ENCODE measurements around the gene ZNF592.
A peak's percentile ranks its signal among the peaks of the same experiment; 100 is the strongest.

ZNF592 gene

DNA sequence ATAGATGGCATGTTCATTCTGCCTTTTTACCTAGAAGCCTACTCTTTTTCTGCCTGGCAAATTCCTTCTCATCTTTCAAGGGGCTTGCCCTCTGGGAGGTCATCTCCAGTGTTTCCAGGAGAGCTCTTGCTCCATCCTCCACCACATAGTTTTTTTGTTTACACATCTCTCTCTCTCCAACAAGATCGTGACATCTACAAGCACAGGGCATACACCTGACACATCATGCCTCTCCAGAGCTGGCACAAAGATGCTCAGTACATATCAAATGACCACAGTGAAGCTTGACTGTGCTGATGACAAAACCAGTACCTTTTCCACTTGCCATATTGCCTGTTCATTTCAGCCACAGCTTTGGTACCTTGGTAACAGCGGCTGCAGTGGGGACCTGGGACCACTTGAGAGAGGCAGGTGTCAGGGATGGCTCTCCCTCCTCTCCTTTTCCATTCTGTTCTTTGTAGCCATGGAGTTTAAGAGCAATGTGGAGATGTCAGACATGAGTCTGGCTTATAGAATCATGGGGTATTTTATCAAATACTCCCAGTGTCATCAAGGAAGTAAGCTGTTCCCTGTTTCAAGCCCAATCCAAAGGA, 84.2 kb downstream of the ZNF592 start:
- DNase-seq, result no peak

DNA sequence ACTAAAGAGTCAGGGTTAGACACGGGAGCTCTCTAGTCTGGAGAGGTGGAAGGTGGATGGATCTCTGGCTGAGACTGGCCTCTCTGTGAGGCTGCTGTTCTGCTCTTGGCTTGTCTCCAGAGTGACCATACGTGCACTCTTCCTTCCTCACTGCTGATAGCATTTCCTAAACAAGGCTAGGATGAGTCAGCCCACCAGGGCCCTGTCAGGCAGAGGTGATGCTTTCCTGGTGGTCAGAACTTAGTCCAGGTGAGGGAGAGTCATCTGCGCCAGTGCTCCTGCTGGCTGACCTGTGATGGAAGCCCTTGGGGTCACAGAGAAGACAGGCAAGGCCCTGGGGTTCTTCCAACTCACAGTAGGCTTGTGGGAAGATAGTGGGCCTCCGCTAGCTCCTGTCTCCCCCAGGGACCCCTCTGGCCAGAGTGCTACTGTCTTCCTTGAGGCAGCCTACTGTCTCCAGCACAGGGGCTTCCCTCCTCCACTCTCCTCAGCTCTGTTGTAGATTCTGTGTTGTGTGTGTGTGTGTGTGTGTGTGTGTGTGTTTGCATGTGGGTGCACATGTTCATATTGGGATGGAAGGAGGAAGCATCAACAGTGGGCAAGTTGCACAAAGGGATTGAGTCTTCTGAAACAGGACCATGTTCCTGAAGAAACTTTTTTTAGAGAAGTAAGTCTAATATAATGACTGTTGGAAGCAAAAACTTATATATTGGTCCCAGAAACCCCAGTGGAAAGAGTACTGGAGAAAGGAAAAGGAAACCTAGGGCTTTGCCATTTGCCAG, 85.2 kb downstream of the ZNF592 start:
- no peak for DNase-seq

DNA sequence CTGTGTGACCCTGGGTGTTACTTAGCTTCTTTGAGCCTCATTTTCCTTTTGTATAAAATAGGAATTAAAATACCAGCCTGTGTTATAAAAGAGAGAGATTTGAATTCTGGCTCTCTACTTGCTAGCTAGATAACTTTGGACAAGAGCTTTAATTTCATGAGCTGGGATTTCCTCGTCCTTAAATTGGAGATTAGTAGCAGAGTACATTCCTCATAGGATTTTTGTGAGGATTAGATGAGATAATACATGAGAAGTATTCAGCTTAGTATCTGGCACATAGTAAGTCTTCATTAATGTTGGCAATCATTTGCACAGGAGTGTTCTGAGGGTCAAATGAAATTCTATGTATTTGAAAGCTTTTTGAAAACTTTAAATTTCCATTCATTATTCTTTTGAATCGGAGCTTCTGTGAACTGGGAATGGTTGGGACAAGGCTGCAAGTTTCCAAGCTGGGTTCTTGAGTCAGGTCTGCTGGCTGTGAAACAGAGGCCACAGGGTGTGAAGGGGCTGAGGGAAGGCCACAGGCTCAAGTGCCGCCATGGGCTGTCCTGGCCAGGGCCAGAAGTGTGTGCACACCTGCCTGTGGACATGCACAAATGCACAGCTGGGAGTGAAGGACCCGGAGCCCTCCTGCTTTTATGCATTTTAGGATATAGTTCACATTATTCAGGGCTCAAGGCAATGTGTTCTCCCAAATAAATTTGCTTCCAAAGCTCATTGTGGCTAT, 86.0 kb downstream of the ZNF592 start:
- no peak for DNase-seq

DNA sequence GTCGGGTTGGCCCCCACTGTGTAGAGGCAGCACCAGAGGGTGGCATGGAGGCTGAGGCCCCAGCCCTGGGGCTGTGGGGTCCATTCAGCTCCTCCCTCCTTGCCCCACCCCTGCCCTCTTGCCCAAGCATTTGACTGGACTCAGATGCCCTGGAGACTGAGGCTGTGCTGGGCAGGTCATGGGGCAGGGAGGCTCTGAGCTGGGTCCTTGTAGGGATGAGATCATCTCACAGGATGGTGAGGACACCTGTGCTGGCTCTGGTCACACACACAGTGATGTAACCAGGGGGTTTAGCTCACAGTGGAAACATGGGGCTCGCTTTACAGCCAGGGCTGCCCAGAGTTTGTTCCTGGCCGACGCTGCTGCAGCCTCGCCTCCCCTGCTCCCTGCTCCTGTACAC, 86.6 kb downstream of the ZNF592 start:
- no peak for DNase-seq

DNA sequence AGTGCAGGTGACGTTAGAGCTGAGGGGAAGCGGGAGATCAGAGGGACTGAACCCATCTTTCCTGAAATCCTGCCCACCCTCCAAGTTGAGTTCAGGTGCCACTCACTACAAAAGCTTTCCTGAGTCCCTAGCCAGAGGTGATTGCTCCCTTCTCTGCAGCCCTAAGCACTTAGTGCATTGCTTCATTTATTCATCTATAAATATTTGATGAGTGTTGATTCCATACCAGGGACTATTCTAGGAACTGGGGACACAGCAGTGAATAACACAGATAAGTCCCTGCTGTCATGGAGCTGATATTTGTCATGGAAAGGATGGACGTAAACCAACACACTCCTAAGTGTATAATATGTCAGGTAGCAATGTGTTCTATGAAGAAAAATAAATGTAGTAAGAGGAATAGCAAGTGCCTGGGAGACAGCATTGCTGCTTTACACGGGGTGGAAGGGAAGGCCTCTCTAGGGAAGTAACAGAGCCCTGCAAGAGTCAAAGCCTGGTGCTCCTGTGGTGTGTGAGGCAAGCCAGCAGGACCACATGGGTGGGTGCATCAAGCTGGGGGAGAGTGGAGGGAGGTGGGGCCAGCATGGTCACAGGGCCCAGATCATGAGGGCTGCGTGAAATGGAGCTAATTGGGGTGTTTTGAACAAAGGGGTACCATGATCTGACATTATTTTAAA, 87.4 kb downstream of the ZNF592 start:
- no peak for DNase-seq

DNA sequence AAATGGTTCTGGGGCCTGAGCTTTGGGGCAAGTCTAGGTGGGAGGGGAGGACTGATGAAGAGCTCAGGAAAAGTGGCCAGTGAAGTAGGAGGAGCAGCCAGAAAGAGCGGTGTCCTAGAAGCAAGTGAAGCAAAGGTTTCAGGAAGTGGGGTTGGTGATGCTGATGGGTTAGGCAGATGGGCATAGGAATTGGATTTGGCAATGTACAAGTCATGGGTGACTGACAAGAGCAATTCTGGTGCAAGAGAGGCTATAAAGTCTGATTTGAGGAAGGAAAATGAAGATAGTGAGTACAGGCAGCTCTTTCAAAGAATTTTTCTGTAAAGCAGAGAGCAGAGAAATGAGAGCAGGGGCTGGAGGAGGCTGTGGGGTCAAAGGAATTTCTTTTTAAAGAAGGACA, 88.5 kb downstream of the ZNF592 start:
- no peak for DNase-seq

DNA sequence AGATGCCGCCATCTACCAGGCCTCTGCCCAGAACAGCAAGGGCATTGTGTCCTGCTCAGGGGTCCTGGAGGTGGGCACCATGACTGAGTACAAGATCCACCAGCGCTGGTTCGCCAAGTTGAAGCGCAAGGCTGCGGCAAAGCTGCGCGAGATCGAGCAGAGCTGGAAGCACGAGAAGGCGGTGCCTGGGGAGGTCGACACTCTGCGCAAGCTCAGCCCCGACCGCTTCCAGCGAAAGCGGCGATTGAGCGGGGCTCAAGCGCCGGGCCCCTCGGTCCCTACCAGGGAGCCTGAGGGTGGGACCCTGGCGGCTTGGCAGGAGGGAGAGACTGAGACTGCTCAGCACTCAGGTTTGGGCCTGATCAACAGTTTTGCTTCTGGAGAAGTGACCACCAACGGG, 91.3 kb downstream of the ZNF592 start:
- no peak for DNase-seq

DNA sequence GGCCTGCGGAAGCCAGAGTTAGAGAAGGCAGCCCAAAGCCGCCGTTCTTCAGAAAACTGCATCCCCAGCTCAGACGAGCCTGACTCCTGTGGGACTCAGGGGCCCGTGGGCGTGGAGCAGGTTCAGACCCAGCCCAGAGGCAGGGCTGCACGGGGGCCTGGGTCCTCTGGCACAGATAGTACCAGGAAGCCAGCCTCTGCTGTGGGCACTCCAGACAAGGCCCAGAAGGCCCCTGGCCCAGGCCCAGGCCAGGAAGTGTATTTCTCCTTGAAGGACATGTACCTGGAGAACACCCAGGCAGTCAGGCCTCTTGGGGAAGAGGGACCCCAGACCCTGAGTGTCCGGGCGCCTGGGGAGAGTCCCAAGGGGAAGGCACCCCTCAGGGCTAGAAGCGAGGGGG, 91.9 kb downstream of the ZNF592 start:
- DNase-seq, result no peak

DNA sequence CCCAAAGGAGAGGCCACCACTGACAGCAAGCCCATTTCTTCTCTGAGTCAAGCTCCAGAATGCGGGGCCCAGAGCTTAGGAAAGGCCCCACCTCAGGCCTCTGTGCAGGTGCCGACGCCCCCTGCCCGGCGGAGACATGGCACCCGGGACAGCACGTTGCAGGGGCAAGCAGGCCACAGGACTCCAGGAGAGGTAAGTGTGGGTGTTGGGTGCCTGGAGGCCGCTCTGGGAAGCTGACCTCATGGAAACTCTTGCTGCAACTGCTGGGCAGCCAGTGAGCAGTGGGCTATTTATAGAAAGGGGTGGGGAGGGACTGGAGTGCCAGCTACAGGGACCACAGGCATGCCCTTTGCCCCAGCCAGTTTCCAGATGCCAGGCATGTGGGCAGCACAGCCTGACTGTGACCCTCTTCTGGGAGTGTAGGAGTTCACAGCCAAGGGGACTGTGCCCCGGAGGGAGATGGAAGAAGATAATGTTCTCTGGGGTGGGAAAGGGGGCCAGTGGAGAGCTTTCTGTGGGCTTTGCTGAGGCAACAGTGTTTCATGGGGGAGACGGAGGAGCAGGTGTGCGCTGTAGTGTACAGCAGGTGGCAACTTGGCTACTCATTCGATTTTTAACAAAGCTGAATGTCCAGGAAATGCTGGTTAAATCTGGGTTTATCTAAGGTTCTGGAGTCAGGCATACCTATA, 92.5 kb downstream of the ZNF592 start:
- no peak for DNase-seq

DNA sequence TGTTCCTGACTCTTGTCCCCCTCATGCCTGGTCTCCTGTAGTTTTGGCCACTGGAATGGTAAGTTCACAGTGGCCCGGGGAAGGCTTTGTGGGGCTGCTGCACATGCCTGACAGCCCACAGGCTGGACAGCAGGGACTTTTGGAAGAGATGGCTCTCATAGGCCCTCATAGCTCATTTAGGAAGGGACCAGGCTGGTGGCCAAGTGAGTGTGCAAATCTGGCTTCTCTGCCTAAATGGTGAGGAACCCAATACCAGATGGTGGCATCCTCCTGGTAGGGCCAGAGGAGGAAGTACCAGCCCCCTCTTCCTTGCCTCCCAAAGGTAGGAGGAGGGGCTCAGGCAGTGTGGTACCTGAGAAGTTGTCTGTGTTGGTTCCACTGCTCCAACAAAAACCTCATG, 94.4 kb downstream of the ZNF592 start:
- no peak for DNase-seq

DNA sequence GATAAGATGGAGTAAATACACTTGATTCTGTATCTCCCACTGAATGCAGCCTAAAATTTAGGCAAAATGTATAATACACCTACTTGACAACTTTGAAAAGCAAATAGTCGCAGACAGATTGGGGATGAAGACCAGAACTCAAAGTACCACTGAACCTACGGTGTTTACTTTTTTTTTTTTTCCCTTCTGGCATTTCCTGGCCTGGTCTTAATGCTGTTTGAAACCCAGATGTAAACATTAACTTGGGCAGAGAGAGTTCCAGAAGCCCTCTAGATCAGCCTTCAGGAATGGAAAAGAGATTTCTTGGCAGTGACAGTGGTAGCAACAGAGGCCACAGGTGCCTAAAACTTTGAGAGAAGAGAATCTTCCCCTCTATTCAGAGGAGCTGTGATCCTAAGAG, 96.6 kb downstream of the ZNF592 start:
- no peak for DNase-seq

DNA sequence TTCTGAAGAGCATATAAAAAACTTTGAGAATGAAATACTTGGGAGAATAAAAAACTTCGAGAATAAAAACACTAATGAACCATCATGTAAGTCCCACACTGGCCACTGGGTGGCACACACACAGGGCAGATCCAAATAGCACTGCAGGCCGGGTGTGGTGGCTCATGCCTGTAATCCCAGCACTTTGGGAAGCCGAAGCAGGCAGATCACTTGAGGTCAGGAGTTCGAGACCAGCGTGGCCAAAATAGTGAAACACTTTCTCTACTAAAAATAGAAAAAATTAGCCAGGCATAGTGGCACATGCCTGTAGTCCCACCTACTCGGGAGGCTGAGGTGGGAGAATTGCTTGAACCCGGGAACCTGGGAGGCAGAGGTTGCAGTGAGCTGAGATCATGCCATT, 97.2 kb downstream of the ZNF592 start:
- peak; percentile 71 for DNase-seq

DNA sequence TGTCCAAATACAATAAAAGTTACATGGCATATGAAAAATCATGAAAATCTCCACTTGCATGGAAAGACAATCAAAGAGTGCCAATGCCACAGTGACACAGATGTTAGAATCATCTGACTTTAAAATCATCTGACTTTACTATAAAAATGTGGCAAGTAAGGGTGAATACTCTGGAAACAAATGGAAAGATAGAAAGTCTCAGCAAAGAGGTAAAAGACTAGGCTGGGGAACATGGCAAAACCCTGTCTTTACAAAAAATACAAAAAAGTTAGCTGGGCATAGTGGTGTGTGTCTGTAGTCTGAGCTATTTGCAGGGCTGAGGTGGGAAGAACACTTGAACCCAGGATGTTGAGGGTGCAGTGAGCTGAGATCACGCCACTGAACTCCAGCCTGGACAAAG, 97.9 kb downstream of the ZNF592 start:
- DNase-seq, result no peak

DNA sequence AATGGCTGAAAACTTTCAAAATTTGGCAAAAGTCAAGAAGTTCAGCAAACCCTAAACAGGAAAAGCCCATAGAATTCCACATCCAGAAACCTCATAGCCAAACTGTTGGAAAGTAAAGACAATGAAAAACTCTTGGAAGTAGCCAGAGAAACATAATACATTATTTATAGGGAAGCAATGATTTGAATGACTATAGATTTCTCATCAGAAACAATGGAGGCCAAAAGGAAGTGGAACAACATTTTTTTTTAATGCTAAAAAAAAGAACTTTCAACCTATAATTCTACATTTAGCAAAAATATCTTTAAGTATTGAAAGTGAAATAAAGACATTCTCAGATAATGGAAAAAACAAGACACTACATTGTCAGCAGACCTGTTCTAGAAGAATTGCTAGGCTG, 99.0 kb downstream of the ZNF592 start:
- no peak for DNase-seq

DNA sequence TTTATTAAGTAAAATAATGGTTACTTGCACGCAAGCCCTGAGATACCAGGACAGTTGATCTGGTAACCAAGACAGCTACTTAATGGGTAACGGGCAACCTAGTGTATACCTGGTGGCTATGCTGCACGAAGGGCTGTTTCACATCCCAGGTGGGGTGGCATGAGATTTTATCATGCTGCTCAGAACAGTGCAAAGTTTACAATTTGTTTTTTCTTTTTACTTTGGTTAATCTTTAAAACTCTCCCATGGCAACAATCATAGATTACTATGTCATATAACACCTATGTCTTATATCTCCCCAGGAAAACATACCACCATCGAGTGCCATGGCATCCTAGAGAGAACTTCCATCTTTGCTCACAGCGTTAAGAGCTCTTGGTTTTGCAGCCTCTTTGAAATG, 103.8 kb downstream of the ZNF592 start:
- DNase-seq, result no peak

DNA sequence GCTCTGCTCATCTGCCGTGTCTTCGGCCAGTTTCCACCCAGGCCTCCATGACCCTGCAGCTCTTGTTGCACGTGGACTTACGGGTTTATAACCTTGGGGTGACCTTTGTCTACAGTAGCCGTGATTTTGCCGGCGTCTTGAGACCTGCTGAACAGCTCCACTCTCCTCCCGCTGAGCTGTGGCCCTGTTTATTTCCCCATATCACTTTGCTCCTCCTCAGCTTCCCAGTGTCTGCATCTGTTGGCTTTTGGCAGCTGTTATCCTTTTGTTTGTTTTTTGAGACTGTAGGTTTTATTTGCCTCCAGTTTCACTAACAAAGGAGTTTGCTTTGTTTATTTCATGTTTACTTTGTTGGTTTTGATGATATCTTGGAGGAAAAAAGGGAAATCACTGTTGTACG, 106.7 kb downstream of the ZNF592 start:
- DNase-seq, result no peak

DNA sequence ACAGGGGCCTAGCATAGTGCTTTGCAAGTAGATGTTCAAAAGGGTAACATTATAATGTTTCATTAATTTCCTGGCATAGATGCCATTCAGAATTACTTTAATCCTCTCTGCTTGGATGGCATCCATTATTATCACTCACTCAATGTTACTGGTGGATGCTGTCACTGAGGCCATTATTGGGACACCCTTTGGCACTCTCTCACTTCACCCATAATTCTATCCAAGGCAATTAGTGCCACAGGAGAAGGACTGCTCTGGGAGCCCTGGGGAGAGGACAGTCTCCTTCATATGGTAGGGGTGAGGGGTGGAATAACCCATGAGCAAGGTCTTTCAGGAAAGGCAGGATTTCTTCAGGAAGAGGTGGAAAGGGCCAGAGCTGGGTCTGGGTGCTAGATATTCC, 107.4 kb downstream of the ZNF592 start:
- no peak for DNase-seq
